Measurements from ENCODE around the gene DSCAM.

GRCh38 chr21:40696246-40696645 is 150.7 kb downstream of the DSCAM start:
- TF ChIP-seq, protein P1, sequence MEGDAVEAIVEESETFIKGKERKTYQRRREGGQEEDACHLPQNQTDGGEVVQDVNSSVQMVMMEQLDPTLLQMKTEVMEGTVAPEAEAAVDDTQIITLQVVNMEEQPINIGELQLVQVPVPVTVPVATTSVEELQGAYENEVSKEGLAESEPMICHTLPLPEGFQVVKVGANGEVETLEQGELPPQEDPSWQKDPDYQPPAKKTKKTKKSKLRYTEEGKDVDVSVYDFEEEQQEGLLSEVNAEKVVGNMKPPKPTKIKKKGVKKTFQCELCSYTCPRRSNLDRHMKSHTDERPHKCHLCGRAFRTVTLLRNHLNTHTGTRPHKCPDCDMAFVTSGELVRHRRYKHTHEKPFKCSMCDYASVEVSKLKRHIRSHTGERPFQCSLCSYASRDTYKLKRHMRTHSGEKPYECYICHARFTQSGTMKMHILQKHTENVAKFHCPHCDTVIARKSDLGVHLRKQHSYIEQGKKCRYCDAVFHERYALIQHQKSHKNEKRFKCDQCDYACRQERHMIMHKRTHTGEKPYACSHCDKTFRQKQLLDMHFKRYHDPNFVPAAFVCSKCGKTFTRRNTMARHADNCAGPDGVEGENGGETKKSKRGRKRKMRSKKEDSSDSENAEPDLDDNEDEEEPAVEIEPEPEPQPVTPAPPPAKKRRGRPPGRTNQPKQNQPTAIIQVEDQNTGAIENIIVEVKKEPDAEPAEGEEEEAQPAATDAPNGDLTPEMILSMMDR (IDR thresholded peaks at IDR 0.05) = no peak
- TF ChIP-seq POLR2A (IDR thresholded peaks at IDR 0.05) = no peak
- TF ChIP-seq EP300 (IDR thresholded peaks at IDR 0.05) = no peak
- TF ChIP-seq POLR2AphosphoS5 (IDR thresholded peaks at IDR 0.05) = no peak
